Stimulated activated naive CD8-positive, alpha-beta T cell treated with anti-CD3 and anti-CD28 coated beads, Interleukin-15, amount 100 ng/mL, for 72 hours (primary cell): ENCODE results near the gene ACTL7A.

ENCODE experiments used
- ATAC-seq: fragments of 150-1000 bp; cut with Tn5 transposase; 2 replicates; pipeline ENCODE4 v1.10.0; 2021; ENCODE audit warnings: mild to moderate bottlenecking, moderate library complexity
- DNase-seq, 2 donors: peaks; one replicate each; pipeline ENCODE4 v3.0.0; 2021 to 2022
- H3K27ac Mint-ChIP-seq, 2 donors: one replicate each; pipeline ENCODE4 v1.8.0; 2022; ENCODE audit warnings: mild to moderate bottlenecking in 2 of 2, mixed read lengths in 2 of 2, moderate library complexity in 2 of 2
- H3K27me3 Mint-ChIP-seq: one replicate; pipeline ENCODE4 v1.8.0; 2022; ENCODE audit warnings: mixed read lengths
- H3K4me1 Mint-ChIP-seq: one replicate; pipeline ENCODE4 v1.8.0; 2022; ENCODE audit warnings: mild to moderate bottlenecking, mixed read lengths
- H3K4me3 Mint-ChIP-seq, 2 donors: one replicate each; pipeline ENCODE4 v1.8.0; 2022; ENCODE audit warnings: mild to moderate bottlenecking in 2 of 2, mixed read lengths in 2 of 2, moderate library complexity in 1 of 2
- H3K9me3 Mint-ChIP-seq, 2 donors: one replicate each; pipeline ENCODE4 v1.8.0; 2022; ENCODE audit warnings: mixed read lengths in 2 of 2

ACTL7A gene

GRCh38 chr9:108910914-108911313, 48.8 kb downstream of the ACTL7A start:
- Mint-ChIP-seq H3K27me3 (no peaks in the 10 kb centered on the region), H3K9me3 (no peaks in the 10 kb centered on the region), H3K4me3 (no peak overlapping the region), H3K27ac (peak overlapping the region; percentile 31 to 57), H3K4me1 (peaks cover 8% of the 10 kb centered on the region)
- ATAC-seq (no peak), DNase-seq (no peak)

- ATAC-seq (no peak), DNase-seq (no peak)
- Mint-ChIP-seq H3K9me3 (no peaks in the 10 kb centered on the region), H3K27me3 (no peaks in the 10 kb centered on the region), H3K27ac (no peak overlapping the region), H3K4me1 (peaks cover 8% of the 10 kb centered on the region), H3K4me3 (no peak overlapping the region)
These were observed 49.8 kb downstream of the ACTL7A start for GRCh38 chr9:108911820-108912219.
